ENCODE results near the gene TLE4. TPM values are rescaled to one million over a fixed set of nuclear protein-coding genes. Genes with fewer than 3 reads are reported as not detected.

Gene TLE4
- total RNA-seq, 2 experiments from 2014 or later = 125 to 136 TPM

GRCh38 chr9:79572608-79573411 is 1.0 kb downstream of the TLE4 start:
- POLR2A ChIA-PET = interaction anchor here (0.6 to 2.2 kb wide), 35 partner anchors 7 to 1541 kb away, joined by 3 to 132 read pairs (median 6); partner anchors contain the start of genes CEP78 and GNAQ
- Mint-ChIP-seq H3K9me3 (no peaks in the 10 kb centered on the region), H3K27me3 (peaks cover 4% of the 10 kb centered on the region), H3K27ac (peak overlapping the region; percentile 92), H3K4me1 (ENCODE audit: low read depth) (peaks cover 46% of the 10 kb centered on the region), H3K36me3 (ENCODE audit: low read depth) (peaks cover 25% of the 10 kb centered on the region), H3K4me3 (peak overlapping the region; percentile 98)
- TF ChIP-seq CTCF (IDR thresholded peaks at IDR 0.05) = no peak
- Histone ChIP-seq H3K4me1 (ENCODE audit: insufficient read depth, low read length) (peaks cover 17% of the 10 kb centered on the region), H3K36me3 (ENCODE audit: insufficient read depth, low read length) (no peaks in the 10 kb centered on the region), H3K9me3 (ENCODE audit: control insufficient read depth in 1 of 2, insufficient read depth in 1 of 2, low read length in 2 of 2) (peaks cover 0 to 1% of the 10 kb centered on the region in 2 experiments), H3K4me3 (ENCODE audit: low read length) (peak overlapping the region; percentile 91), H3K27ac (ENCODE audit: low read depth in 1 of 2, low read length in 2 of 2) (peak overlapping the region; percentile 56 to 85), H3K27me3 (ENCODE audit: control insufficient read depth in 1 of 2, insufficient read depth in 2 of 2, low read length in 2 of 2) (peaks cover 0 to 9% of the 10 kb centered on the region in 2 experiments)
- intact Hi-C loops (cut with DNase I, micrococcal nuclease) = loop anchor here (5.0 to 10.0 kb wide), 5 partner anchors 34 to 168 kb away; no protein-coding TSS in a partner anchor
- CTCF ChIA-PET = no interaction called here
- DNase-seq (peak; percentile 25 to 84 (median 56)), ATAC-seq (ENCODE audit: poor library complexity) (no peak)

- POLR2A ChIA-PET = interaction anchor here (1.1 to 1.3 kb wide), 2 partner anchors 9 to 10 kb away, joined by 5 to 7 read pairs; no protein-coding TSS in a partner anchor
- H3K9me3 ChIP-seq (ENCODE audit: control insufficient read depth in 1 of 2, insufficient read depth in 1 of 2, low read length in 2 of 2) = no peaks in the 10 kb centered on the region
- H3K36me3 ChIP-seq (ENCODE audit: insufficient read depth, low read length) = no peaks in the 10 kb centered on the region
- peak overlapping the region; percentile 98 for H3K4me3 Mint-ChIP-seq
- peak overlapping the region; percentile 92 for H3K27ac Mint-ChIP-seq
- peaks cover 4% of the 10 kb centered on the region for H3K27me3 Mint-ChIP-seq
- no peaks in the 10 kb centered on the region for H3K9me3 Mint-ChIP-seq
- H3K27me3 ChIP-seq (ENCODE audit: control insufficient read depth in 1 of 2, insufficient read depth in 2 of 2, low read length in 2 of 2) = peaks cover 0 to 9% of the 10 kb centered on the region in 2 experiments
- TF ChIP-seq CTCF (IDR thresholded peaks at IDR 0.05) = no peak
- H3K27ac ChIP-seq (ENCODE audit: low read depth in 1 of 2, low read length in 2 of 2) = peak overlapping the region; percentile 56 to 85
- DNase-seq (peak in 1 of 14 experiments; percentile 19), ATAC-seq (ENCODE audit: poor library complexity) (no peak)
- peaks cover 53% of the 10 kb centered on the region for H3K4me1 Mint-ChIP-seq (ENCODE audit: low read depth)
- H3K4me1 ChIP-seq (ENCODE audit: insufficient read depth, low read length) = peaks cover 17% of the 10 kb centered on the region
- H3K36me3 Mint-ChIP-seq (ENCODE audit: low read depth) = peaks cover 25% of the 10 kb centered on the region
- CTCF ChIA-PET = interaction anchor here (1.2 kb wide), 1 partner anchor 51 kb away, joined by 4 read pairs; no protein-coding TSS in a partner anchor
- H3K4me3 ChIP-seq (ENCODE audit: low read length) = peak overlapping the region; percentile 91
- intact Hi-C loops (cut with DNase I, micrococcal nuclease) = loop anchor here (5.0 to 10.0 kb wide), 5 partner anchors 34 to 169 kb away; no protein-coding TSS in a partner anchor
These were observed 1.7 kb downstream of the TLE4 start for GRCh38 chr9:79573412-79573923.

GRCh38 chr9:79574136-79574535 is 2.4 kb downstream of the TLE4 start:
- Histone ChIP-seq H3K27me3 (ENCODE audit: control insufficient read depth in 1 of 2, insufficient read depth in 2 of 2, low read length in 2 of 2) (peaks cover 0 to 9% of the 10 kb centered on the region in 2 experiments), H3K9me3 (ENCODE audit: control insufficient read depth in 1 of 2, insufficient read depth in 1 of 2, low read length in 2 of 2) (no peaks in the 10 kb centered on the region), H3K4me1 (ENCODE audit: insufficient read depth, low read length) (peaks cover 17% of the 10 kb centered on the region), H3K36me3 (ENCODE audit: insufficient read depth, low read length) (no peaks in the 10 kb centered on the region), H3K4me3 (ENCODE audit: low read length) (peak overlapping the region; percentile 91), H3K27ac (ENCODE audit: low read depth in 1 of 2, low read length in 2 of 2) (no peak overlapping the region)
- TF ChIP-seq CTCF (IDR thresholded peaks at IDR 0.05) = no peak
- CTCF ChIA-PET = interaction anchor here (1.2 kb wide), 1 partner anchor 50 kb away, joined by 4 read pairs; no protein-coding TSS in a partner anchor
- DNase-seq (no peak), ATAC-seq (ENCODE audit: poor library complexity) (no peak)
- peaks cover 60% of the 10 kb centered on the region for H3K4me1 Mint-ChIP-seq (ENCODE audit: low read depth)
- intact Hi-C loops (cut with DNase I, micrococcal nuclease) = loop anchor here (5.0 to 10.0 kb wide), 5 partner anchors 33 to 169 kb away; no protein-coding TSS in a partner anchor
- POLR2A ChIA-PET = interaction anchor here (0.6 to 1.3 kb wide), 3 partner anchors 8 to 131 kb away, joined by 3 to 7 read pairs (median 5); no protein-coding TSS in a partner anchor
- no peaks in the 10 kb centered on the region for H3K9me3 Mint-ChIP-seq
- H3K27ac Mint-ChIP-seq = peak overlapping the region; percentile 92
- H3K4me3 Mint-ChIP-seq = peak overlapping the region; percentile 98
- peaks cover 4% of the 10 kb centered on the region for H3K27me3 Mint-ChIP-seq
- peaks cover 27% of the 10 kb centered on the region for H3K36me3 Mint-ChIP-seq (ENCODE audit: low read depth)

Measured in CD4-positive, alpha-beta T cell (primary cell).